Body of pancreas (tissue), 4 donors: ENCODE results near the gene FTH1.

ENCODE experiments used
- CTCF ChIP-seq, 7 experiments: fragments of 450-650 bp in 4 of 7; fragments of 200-600 bp in 3 of 7; sonication (generic) in 3 of 7; IDR thresholded peaks; one replicate each; pipeline ENCODE4 v1.5.1; 2016 to 2019; ENCODE audit warnings: antibody characterized with exemption in 7 of 7
- POLR2A ChIP-seq, 3 donors: fragments of 450-650 bp; IDR thresholded peaks; one replicate each; pipeline ENCODE4 v1.6.1; 2016; ENCODE audit warnings: antibody characterized with exemption in 3 of 3, mild to moderate bottlenecking in 2 of 3

GRCh38 chr11:61964058-61964665, 3.3 kb downstream of the FTH1 start:
- no peak for TF ChIP-seq CTCF (IDR thresholded peaks at IDR 0.05)
- TF ChIP-seq POLR2A (IDR thresholded peaks at IDR 0.05), result peak in 1 of 3 donors; percentile 26
